ENCODE data around the gene ADORA2B.

DNA sequence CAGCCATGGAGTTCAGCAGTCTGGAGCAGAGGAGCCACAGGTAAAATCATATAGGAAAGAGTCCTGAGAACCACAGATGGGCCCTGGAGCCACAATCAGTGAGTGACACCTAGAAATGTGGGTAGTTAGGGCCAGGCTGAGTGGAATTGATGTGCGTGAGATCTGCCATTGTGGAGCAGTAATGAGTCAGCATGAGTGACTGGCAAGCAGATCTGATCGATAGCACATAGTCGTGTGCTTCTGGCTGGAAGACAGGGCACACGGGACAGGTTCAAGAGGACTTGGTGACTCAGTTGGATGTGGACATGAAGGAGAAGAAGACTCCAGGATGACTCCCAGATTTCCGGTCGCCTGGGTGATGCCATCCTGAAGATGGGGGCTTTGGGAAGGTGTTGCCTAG is 12.3 kb downstream of the ADORA2B start:
- no peak for TF ChIP-seq CTCF (IDR thresholded peaks at IDR 0.05)
- TF ChIP-seq POLR2A (IDR thresholded peaks at IDR 0.05) = no peak
